ENCODE data around the gene PDE4D.

GRCh38 chr5:59458321-59458720 lies 435.2 kb downstream of the PDE4D start:
- no peak for TF ChIP-seq EZH2phosphoT487 (IDR thresholded peaks at IDR 0.05; ENCODE audit: insufficient read depth, low read depth)
- no peak for TF ChIP-seq EZH2 (IDR thresholded peaks at IDR 0.05; ENCODE audit: insufficient read depth, poor library complexity, severe bottlenecking)

Measured in GM23248 (cell line).